Medulla oblongata (tissue), 1 donor: ENCODE measurements around the gene CNOT2.

ENCODE experiments used
- DNase-seq: peaks from one replicate; pipeline ENCODE4 v3.0.0-alpha.2; 2015; ENCODE audit errors: extremely low spot score

The CNOT2 gene

DNA sequence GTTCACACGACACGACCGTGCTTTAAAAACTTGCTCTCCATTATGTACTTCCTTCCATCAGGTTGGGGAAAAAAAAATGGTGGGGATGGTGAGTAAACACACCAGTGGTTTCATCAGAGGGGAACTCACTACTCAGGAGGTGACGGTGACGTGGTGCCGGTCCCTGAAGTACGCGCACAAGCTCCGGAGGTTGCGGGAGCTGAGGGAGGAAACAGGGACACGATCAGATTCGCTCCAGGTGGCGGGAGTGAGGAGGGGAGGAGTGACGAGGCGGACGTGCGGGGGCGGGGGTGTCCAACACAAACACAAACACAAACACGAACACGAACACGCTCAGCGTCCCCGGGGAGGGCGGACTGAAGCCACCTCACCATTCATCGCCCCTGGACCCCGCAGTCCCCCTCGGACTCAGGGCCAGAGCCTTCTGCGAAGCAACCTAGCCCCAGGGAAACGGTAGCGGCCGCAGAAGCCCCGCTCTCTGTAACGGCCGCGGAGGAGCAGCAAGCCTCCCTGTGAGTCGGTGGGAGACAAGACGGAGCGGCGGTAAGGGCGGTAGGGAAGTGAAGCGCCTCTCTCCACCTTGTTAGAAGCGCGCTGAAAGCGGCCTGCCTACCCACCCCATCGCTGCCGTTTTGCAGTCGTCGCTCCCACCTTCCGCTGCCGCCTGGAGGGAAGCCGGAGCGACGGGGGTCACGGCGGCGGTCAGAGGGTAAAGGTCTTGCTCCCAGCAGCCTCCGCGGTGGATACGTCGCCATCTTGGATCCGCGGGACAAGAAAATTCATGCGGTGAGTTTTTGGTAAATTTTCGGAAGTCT is at the start of gene CNOT2:
Gene CNOT2, plus strand, starts transcription at position 739 of the 815 bp plus-strand sequence. CDS start 34,794 bp downstream, outside the sequence.
- DNase-seq = peak; percentile 88

DNA sequence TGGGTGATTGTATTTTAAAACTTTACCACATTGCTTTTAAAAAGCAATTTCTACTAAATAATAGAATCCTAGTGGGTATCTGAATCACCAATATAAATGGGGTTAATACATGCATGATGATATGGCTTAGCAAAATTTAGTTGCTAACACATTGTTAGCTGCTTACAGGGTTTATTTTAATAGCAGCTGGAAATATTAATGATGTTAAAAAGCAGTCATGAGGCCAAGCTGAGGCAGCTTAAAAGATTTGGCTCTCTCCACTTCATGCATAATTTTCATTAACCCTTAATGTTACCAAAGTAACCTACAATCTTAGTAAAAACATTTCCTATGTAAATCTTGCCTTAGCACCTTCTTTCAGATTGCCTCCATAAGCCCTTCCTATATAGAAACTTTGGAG is 49.2 kb upstream of the CNOT2 start:
- no peak for DNase-seq

DNA sequence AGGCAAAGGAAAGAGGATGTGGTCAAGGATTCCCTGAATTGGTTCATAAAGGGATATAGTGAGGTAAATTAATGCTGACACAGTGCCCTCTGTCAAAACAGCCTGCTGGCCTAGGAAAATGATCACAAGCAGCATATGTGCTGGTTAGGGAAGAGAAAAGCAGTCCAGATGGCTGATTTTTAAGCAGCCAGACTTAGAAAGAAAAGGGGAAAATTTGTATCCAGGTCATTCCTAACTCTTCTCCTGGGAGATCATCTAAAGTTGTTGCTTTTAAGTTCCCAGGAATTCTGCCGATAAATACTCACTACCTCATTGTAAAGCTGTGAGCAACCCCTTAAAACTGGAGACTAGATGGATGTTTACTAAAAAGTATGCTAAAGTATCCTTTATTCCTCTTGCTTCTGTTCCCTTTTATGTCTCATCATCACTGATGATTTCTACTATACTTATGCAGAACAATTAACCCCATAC is 46.4 kb upstream of the CNOT2 start:
- DNase-seq = peak; percentile 64

- peak; percentile 8 for DNase-seq
Measured at GRCh38 chr12:70197345-70197744, 45.9 kb upstream of the CNOT2 start.

DNA sequence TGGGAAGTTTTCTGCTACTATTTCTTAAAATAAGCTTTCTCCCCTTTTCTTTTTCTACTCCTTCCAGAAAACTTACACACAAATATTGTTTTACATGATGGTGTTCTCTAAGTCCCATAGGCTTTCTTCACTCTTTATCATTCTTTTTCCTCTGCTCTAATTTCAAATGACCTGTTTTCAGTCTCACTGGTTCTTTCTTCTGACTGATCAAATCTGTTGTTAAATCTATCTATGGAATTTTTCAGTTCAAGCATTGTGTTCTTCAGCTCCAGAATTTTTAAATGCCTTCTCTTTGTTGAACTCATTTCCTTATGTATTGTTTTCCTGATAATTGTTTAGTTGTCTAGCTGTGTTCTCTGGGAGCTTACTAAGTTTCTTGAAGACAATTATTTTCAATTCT is 29.5 kb upstream of the CNOT2 start:
- no peak for DNase-seq

GRCh38 chr12:70214972-70215617 is 28.1 kb upstream of the CNOT2 start:
- DNase-seq = no peak

DNA sequence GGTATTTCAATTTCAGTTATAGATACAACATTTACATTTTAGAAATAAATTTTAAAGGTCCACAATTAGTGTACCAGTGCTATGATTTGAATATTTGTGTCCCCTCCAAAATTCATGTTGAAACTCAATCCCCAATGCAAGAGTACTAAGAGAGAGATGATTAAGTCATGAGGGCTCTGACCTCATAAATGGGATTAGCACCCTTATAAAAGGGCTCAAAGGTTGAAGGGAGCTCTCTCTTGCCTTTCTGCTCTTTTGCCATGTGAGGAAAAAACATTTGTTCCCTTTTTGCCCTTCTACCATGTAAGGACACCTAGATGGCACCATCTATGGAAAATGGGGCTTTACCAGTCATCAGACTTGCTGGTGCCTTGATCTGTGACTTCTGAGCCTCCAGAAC is 25.8 kb upstream of the CNOT2 start:
- DNase-seq = no peak

GRCh38 chr12:70221626-70222025 is 21.6 kb upstream of the CNOT2 start:
- no peak for DNase-seq

DNA sequence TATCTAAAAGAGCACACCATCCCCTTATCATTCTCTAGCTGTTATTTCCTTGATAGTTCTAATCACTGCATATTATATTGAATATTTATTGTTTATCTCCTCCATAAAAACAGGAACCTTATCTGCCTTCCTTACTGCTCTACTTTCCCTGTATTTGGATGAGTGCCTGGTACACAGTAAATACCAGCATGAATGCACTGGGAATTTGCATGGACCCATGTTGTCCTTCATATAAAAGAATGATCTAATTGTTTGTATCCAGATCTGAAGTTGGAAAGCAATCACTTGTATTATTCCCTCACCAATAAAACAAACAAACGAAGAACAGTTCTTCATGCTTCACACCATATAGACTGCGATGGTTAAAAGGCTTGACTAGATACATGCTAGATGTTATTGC is 15.3 kb upstream of the CNOT2 start:
- no peak for DNase-seq

GRCh38 chr12:70230934-70231606 is 12.2 kb upstream of the CNOT2 start:
- DNase-seq = no peak

- DNase-seq = no peak
Measured at GRCh38 chr12:70236990-70237389, 6.2 kb upstream of the CNOT2 start.

DNA sequence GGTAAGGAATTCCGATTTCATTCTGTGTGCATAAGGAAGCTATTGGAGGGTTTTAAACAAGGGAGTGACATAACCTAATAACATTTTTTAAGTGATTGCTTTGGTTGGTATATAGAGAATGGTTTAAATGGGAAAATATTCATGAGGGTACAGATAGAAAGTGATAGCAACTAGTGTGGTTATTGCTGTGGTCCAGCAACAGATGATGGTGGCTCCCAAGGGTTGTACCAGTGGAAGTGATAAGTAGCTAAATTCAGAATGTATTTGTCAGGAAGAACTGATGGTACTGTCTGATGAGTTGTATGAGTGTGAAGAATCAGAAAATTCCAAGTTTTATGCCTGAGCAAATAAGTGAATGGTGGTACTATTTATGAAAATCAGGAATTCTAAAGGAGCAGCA is 2.6 kb upstream of the CNOT2 start:
- no peak for DNase-seq

- no peak for DNase-seq
Measured at GRCh38 chr12:70241845-70242244, 1.4 kb upstream of the CNOT2 start.

GRCh38 chr12:70243510-70244371 is 508 bp downstream of the CNOT2 start:
- peak; percentile 68 for DNase-seq

GRCh38 chr12:70244409-70244808 is 1.2 kb downstream of the CNOT2 start:
- DNase-seq = no peak

DNA sequence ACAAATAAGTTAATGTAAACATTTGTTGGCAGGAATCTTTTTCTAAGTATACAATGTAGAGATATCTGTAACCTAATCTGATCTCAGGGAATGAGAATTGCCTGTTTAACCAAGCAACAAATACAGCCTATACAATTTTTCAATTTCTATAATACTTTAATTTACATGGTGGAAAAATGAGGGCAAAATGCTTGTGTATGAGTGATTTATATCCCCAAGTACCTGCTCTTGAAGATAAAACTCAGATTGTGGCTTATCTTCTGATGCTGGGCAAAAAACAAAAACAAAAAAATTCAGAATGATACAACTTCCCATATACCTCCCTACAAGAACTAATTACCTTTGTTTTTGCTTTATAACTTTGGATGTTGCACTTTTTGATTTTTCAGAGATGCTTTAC is 2.2 kb downstream of the CNOT2 start:
- no peak for DNase-seq

- no peak for DNase-seq
Measured at GRCh38 chr12:70246580-70246979, 3.3 kb downstream of the CNOT2 start.

DNA sequence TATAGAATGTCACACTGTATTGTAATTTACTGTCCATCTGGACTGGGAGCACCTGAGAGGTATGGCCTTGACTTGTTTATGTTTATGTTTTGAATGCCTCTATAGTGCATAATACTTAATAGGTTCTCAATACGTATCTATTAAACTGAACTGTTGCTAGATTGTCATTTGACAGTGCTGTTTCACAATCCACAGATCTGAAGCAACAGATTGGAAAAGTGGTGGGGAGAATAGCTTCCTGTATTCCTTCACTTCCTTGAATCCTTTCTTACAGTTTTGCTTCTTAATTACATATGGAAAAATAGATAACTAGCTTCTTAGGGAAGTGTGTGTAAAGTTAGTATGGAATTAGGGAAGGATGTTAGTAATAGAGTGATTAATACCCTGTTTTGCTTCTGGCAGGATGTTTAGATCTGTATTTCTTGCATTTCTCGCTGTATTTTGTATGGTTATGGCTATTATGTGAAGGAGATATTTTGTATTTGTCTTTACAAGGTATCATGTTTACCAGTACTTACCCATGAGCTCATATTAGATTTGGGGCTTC is 4.5 kb downstream of the CNOT2 start:
- no peak for DNase-seq

DNA sequence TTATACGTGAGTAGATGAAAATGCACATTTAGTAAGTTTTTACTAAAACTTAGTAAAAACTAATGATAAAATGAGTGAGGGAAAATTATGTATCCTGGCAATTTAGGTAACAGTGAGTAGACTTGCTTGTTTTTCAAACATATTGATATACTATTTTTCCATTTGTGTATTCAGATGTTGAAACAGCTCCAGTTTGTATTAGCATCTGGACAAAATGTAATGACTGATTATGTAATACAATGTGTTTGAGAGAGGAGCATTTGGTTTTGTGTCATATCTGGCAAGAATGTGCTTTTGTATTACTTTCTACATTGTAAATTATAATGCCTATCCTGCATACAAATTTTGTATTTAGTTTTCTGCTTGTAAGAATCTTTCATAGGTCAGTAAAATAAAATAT is 5.6 kb downstream of the CNOT2 start:
- no peak for DNase-seq

DNA sequence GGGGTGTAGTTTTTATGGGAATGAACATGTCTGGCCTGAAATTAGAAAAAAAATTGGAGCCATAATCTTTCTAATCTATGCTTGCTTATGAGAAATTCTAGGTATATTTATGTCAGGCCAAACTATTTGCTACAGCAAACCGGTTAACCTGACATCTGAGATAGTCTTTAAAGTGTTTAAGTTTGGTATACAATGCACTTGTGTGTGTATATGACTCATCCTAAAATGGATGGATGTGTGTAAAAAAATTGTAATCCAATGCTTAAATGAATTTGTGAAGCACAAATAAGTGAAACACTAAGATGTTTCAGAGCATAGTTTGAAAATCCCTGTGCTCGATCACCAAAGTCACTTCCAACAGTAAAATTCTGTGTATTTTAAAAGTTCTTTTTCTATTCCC is 6.7 kb downstream of the CNOT2 start:
- DNase-seq = no peak

DNA sequence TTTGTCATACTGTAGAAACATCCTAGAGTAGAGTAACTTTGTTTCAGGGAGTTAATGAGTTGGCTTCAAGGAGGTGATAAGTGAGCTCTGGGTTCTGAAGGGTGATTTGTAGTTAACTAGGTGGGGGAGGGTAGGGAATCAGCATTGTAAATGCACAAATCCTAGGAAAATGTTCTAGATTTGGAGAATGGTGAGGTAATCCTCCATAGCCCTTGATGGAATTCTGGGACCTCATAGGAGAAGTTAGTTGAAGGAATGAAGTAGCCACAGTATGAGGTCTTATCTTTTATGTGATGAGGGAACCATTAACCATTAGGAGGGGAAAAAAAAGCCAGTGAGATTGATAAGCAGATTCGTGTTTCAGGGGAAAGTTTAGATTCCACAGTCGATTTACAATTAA is 8.0 kb downstream of the CNOT2 start:
- no peak for DNase-seq
